Keratinocyte (primary cell): ENCODE data around the gene VSIG2. TPM values are rescaled to one million over a fixed set of nuclear protein-coding genes. Genes with fewer than 3 reads are reported as not detected.

Experiments
- DNase-seq: peaks from one replicate; pipeline ENCODE4 v3.0.0-alpha.2; 2011; ENCODE audit warnings: low read depth, missing footprints, low spot score
- FAIRE-seq: peaks from 2 replicates; lab custom pipeline; 2011; peaks lifted over from hg19 to GRCh38; lab: Jason Lieb, UNC
- H2AFZ ChIP-seq: 2 replicates; pipeline ENCODE4 v1.6.0; 2012; ENCODE audit warnings: low read length, control low read depth, inconsistent platforms; ENCODE audit not compliant: control insufficient read depth
- H3K27ac ChIP-seq: 2 replicates; pipeline ENCODE4 v1.5.1; 2011; ENCODE audit warnings: low read length; ENCODE audit not compliant: control insufficient read depth, insufficient read depth
- H3K27me3 ChIP-seq: 3 replicates; pipeline ENCODE4 v1.6.0; 2011; ENCODE audit warnings: low read length; ENCODE audit not compliant: control insufficient read depth, insufficient read depth; ENCODE audit errors: extremely low read depth
- H3K36me3 ChIP-seq, 2 experiments: 2 replicates in 1 of 2; 3 replicates in 1 of 2; pipeline ENCODE4 v1.5.1; 2011; ENCODE audit warnings: low read length in 2 of 2, mild to moderate bottlenecking in 1 of 2; ENCODE audit not compliant: control insufficient read depth in 2 of 2, insufficient read depth in 2 of 2; ENCODE audit errors: extremely low read depth in 1 of 2
- H3K4me1 ChIP-seq: 3 replicates; pipeline ENCODE4 v1.5.1; 2011; ENCODE audit warnings: low read length; ENCODE audit not compliant: control insufficient read depth, insufficient read depth; ENCODE audit errors: extremely low read depth
- H3K4me2 ChIP-seq: 3 replicates; pipeline ENCODE4 v1.6.0; 2011; ENCODE audit warnings: low read depth, low read length; ENCODE audit not compliant: control insufficient read depth, insufficient read depth; ENCODE audit errors: extremely low read depth
- H3K4me3 ChIP-seq, 3 experiments: fragments of 200-600 bp in 1 of 3; sonication (generic) in 1 of 3; 2 replicates in 2 of 3; 3 replicates in 1 of 3; pipeline ENCODE4 v1.5.1; 2011 to 2016; ENCODE audit warnings: low read length in 3 of 3, mild to moderate bottlenecking in 3 of 3, control low read depth in 2 of 3, inconsistent platforms in 1 of 3, low read depth in 1 of 3, mixed read lengths in 1 of 3, mixed run types in 1 of 3, moderate library complexity in 1 of 3; ENCODE audit not compliant: control insufficient read depth in 2 of 3, insufficient read depth in 2 of 3; ENCODE audit errors: extremely low read depth in 1 of 3
- H3K79me2 ChIP-seq: 2 replicates; pipeline ENCODE4 v1.6.0; 2012; ENCODE audit warnings: low read length; ENCODE audit not compliant: control insufficient read depth, insufficient read depth
- H3K9ac ChIP-seq: 3 replicates; pipeline ENCODE4 v1.6.0; 2011; ENCODE audit warnings: low read length; ENCODE audit not compliant: control insufficient read depth, insufficient read depth; ENCODE audit errors: extremely low read depth
- H3K9me1 ChIP-seq: 3 replicates; pipeline ENCODE4 v1.6.0; 2011; ENCODE audit warnings: low read length; ENCODE audit not compliant: control insufficient read depth, insufficient read depth; ENCODE audit errors: extremely low read depth
- H3K9me3 ChIP-seq: 2 replicates; pipeline ENCODE4 v1.5.1; 2012; ENCODE audit warnings: low read depth, low read length; ENCODE audit not compliant: control insufficient read depth
- H4K20me1 ChIP-seq: 3 replicates; pipeline ENCODE4 v1.6.0; 2011; ENCODE audit warnings: low read length; ENCODE audit not compliant: control insufficient read depth, insufficient read depth; ENCODE audit errors: extremely low read depth
- EZH2 ChIP-seq: IDR thresholded peaks from one replicate; pipeline ENCODE4 v1.6.1; 2012; ENCODE audit warnings: inconsistent platforms, mild to moderate bottlenecking, low read length, moderate library complexity
- dilution Hi-C: fragments of 300-500 bp; cut with MboI; formaldehyde crosslinking; loops from one replicate; pipeline ENCODE4 v1.7.0; 2020; ENCODE audit warnings: low sequenced_read_pairs; ENCODE audit not compliant: extremely low pct_ligation_motif_present
- polyA plus RNA-seq, 5 experiments: library from polyadenylated mRNA; depleted of rRNA in 3 of 5; stranded (reverse) in 3 of 5; stranded (forward) in 1 of 5; unstranded in 1 of 5; fragments of >200 nt; gene quantifications; 1 replicate in 1 of 5; 2 replicates in 3 of 5; 3 replicates in 1 of 5; pipeline versions ENCODE4 v1.2.1 to v1.2.3, GENCODE V29; 2011 to 2012; ENCODE audit warnings: missing spikeins in 2 of 5, low read depth in 1 of 5, low replicate concordance in 1 of 5
- TF ChIP-seq, protein P1 (sequence below), 3 experiments: IDR thresholded peaks in 1 of 3; conservative IDR thresholded peaks in 1 of 3; optimal IDR thresholded peaks in 1 of 3; 2 replicates in 2 of 3; 3 replicates in 1 of 3; pipeline versions ENCODE3 to v1.5.1; 2011; ENCODE audit warnings: low read length in 3 of 3, mild to moderate bottlenecking in 3 of 3, moderate library complexity in 2 of 3, control low read depth in 1 of 3, inconsistent platforms in 1 of 3; ENCODE audit not compliant: insufficient read depth in 2 of 3; ENCODE audit errors: extremely low read depth in 1 of 3

Gene VSIG2
- polyA plus RNA-seq, 1 donor (not counting 4 experiments of a cell fraction or from before 2014, with no cell fraction given): not detected

DNA sequence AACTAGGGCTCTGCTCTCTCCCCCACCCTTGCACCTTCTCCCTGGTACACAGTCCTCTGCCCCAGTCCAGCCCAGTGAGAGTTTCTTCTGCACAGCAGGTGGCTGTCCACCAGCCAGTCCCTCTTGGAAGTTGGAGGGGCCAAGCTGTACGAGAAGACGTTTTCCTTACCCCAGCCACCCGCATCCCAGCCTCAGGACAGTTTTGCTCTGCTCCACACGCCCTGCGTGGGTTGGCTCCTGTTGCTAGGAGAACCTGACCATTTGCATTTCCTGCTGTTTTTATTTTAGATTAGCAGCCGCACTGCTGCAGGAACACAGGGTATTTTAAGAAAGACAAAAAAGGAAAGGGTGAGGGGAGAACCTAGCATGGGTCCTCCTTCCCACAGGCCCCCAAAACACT lies 29.9 kb downstream of the VSIG2 start:
- H3K27me3 ChIP-seq: peaks cover 52% of the 10 kb centered on the region
- no peak for FAIRE-seq

DNA sequence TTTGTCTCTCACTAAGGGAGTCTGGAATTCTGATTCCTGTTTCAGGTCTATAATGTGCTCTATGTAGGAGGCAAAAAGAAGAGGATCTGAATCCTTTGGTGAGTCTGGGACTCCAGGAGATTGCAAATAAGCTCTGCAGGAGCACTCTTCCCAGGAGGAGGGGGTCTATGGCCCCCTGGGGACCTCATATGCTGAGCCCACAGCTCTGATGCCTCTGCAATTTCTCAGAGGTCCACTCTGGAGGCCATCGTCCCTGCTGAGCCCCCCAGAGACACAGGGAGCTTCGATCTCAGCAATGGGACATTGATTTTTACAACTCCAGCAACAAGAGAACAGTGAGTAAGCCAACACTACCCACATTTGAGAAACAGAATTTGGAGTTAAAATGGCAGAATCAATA lies 32.5 kb downstream of the VSIG2 start:
- Histone ChIP-seq H3K27me3 (peaks cover 51% of the 10 kb centered on the region), H3K9me3 (no peaks in the 10 kb centered on the region), H2AFZ (no peak overlapping the region), H3K9ac (no peak overlapping the region), H3K36me3 (no peaks in the 10 kb centered on the region), H4K20me1 (no peaks in the 10 kb centered on the region), H3K4me1 (peaks cover 32% of the 10 kb centered on the region), H3K79me2 (no peaks in the 10 kb centered on the region), H3K4me2 (no peak overlapping the region), H3K9me1 (no peaks in the 10 kb centered on the region), H3K27ac (no peak overlapping the region), H3K4me3 (no peak overlapping the region)
- FAIRE-seq (no peak), DNase-seq (no peak)
- TF ChIP-seq, protein P1, sequence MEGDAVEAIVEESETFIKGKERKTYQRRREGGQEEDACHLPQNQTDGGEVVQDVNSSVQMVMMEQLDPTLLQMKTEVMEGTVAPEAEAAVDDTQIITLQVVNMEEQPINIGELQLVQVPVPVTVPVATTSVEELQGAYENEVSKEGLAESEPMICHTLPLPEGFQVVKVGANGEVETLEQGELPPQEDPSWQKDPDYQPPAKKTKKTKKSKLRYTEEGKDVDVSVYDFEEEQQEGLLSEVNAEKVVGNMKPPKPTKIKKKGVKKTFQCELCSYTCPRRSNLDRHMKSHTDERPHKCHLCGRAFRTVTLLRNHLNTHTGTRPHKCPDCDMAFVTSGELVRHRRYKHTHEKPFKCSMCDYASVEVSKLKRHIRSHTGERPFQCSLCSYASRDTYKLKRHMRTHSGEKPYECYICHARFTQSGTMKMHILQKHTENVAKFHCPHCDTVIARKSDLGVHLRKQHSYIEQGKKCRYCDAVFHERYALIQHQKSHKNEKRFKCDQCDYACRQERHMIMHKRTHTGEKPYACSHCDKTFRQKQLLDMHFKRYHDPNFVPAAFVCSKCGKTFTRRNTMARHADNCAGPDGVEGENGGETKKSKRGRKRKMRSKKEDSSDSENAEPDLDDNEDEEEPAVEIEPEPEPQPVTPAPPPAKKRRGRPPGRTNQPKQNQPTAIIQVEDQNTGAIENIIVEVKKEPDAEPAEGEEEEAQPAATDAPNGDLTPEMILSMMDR (optimal IDR thresholded peaks at IDR 0.05 in 1 of 3, IDR thresholded peaks at IDR 0.05 in 1 of 3, conservative IDR thresholded peaks at IDR 0.05 in 1 of 3; ENCODE audit: extremely low read depth in 1 of 3, insufficient read depth in 2 of 3, low read length in 3 of 3): no peak
- no peak for TF ChIP-seq EZH2
- dilution Hi-C loops: no loop called here

More for the DNA sequence above, 29.9 kb downstream of the VSIG2 start:
- dilution Hi-C loops: no loop called here
- Histone ChIP-seq H2AFZ (no peak overlapping the region), H3K4me3 (no peak overlapping the region), H3K9ac (no peak overlapping the region), H3K4me2 (no peak overlapping the region), H3K4me1 (peaks cover 30% of the 10 kb centered on the region), H3K27ac (no peak overlapping the region), H3K79me2 (no peaks in the 10 kb centered on the region), H3K36me3 (no peaks in the 10 kb centered on the region), H3K9me3 (no peaks in the 10 kb centered on the region), H3K9me1 (peaks cover 2% of the 10 kb centered on the region), H4K20me1 (no peaks in the 10 kb centered on the region)
- TF ChIP-seq, protein P1 (optimal IDR thresholded peaks at IDR 0.05 in 1 of 3, IDR thresholded peaks at IDR 0.05 in 1 of 3, conservative IDR thresholded peaks at IDR 0.05 in 1 of 3; ENCODE audit: extremely low read depth in 1 of 3, insufficient read depth in 2 of 3, low read length in 3 of 3): no peak
- TF ChIP-seq EZH2: no peak
- DNase-seq: no peak
